H1 (cell line): ENCODE results near the gene CAMTA1. TPM values are rescaled to one million over a fixed set of nuclear protein-coding genes. Genes with fewer than 3 reads are reported as not detected.

Source experiments
- CHD7 ChIP-seq: fragments of 300-600 bp; sonication (generic); IDR thresholded peaks from 2 replicates; pipeline ENCODE4 v1.7.1; 2012; ENCODE audit warnings: low read length, moderate library complexity, mild to moderate bottlenecking, inconsistent platforms; ENCODE audit not compliant: insufficient replicate concordance
- PHF8 ChIP-seq: fragments of 200-600 bp; sonication (generic); conservative IDR thresholded peaks from 2 replicates; pipeline ENCODE4 v1.7.1; 2012; ENCODE audit warnings: low read depth, mild to moderate bottlenecking, inconsistent platforms, low read length, moderate library complexity
- POU5F1 ChIP-seq: IDR thresholded peaks from 2 replicates; pipeline ENCODE4 v1.6.1; 2011; ENCODE audit warnings: low read depth, mild to moderate bottlenecking, low read length, moderate library complexity
- SIN3A ChIP-seq, 2 experiments: IDR thresholded peaks in 1 of 2; conservative IDR thresholded peaks in 1 of 2; 2 replicates each; pipeline ENCODE4 v1.6.1; 2011 to 2012; ENCODE audit warnings: low read length in 2 of 2, improper control_type of control experiment in 1 of 2, low read depth in 1 of 2, mild to moderate bottlenecking in 1 of 2
- TAF1 ChIP-seq: IDR thresholded peaks from 2 replicates; pipeline ENCODE4 v1.6.1; 2011; ENCODE audit warnings: mild to moderate bottlenecking, low read depth, low read length
- polyA plus RNA-seq, 7 experiments: library from polyadenylated mRNA; depleted of rRNA in 3 of 7; stranded (reverse) in 5 of 7; unstranded in 2 of 7; fragments of >200 nt in 5 of 7; fragments of 200-250 nt in 2 of 7; gene quantifications; 1 replicate in 5 of 7; 2 replicates in 1 of 7; 4 replicates in 1 of 7; pipeline versions ENCODE4 v1.2.1 to v1.2.3, GENCODE V29; 2011 to 2013; ENCODE audit warnings: missing spikeins in 2 of 7, mixed read lengths in 2 of 7
- total RNA-seq: library from RNA; stranded (reverse); fragmentation: NEBNext Ultra II Directional; extraction: Animal tissue kit (Norgen Biotek cat#: 25700); gene quantifications from 2 replicates; pipeline ENCODE4 v1.2.1, GENCODE V29; 2021

The CAMTA1 gene
- total and polyA plus RNA-seq, 2 of the 8 experiments (the other 6 are each of a cell fraction or from before 2014, with no cell fraction given), result 65.0 to 119 TPM

- TF ChIP-seq CHD7, result no peak
- TF ChIP-seq SIN3A (conservative IDR thresholded peaks at IDR 0.05 in 1 of 2, IDR thresholded peaks at IDR 0.05 in 1 of 2; ENCODE audit: low read depth in 1 of 2, low read length in 2 of 2), result no peak
- TF ChIP-seq POU5F1, result no peak
- no peak for TF ChIP-seq TAF1
- TF ChIP-seq PHF8, result no peak
- TF ChIP-seq, all 59 proteins: peak for 0
Observed at GRCh38 chr1:7094086-7094485, 308.8 kb downstream of the CAMTA1 start (continued).
